CD8-positive, alpha-beta memory T cell (primary cell): ENCODE results near the gene PRKCZ. TPM values are rescaled to one million over a fixed set of nuclear protein-coding genes. Genes with fewer than 3 reads are reported as not detected.
"Not testable (repeated sequence)": the region's sequence is repeated elsewhere in the genome, so short reads cannot be mapped to it uniquely, and the experiment has no call there.

Experiments
- CTCF ChIA-PET: fragments of 350-600 bp; sonication (Branson Sonifier 250); formaldehyde crosslinking; loops from one replicate; lab custom pipeline; 2021; ENCODE audit warnings: antibody characterized with exemption; lab: Charles Lee
- POLR2A ChIA-PET: fragments of 350-600 bp; sonication (Branson Sonifier 250); formaldehyde crosslinking; loops from one replicate; lab custom pipeline; 2021; ENCODE audit warnings: antibody characterized with exemption; lab: Charles Lee
- DNase-seq, 5 donors: peaks; one replicate each; pipeline versions ENCODE4 v3.0.0 to v3.0.0-alpha.2; 2020 to 2022; ENCODE audit warnings: mixed read lengths in 1 of 5
- H3K27ac ChIP-seq: one replicate; pipeline ENCODE4 v1.7.0; 2013; ENCODE audit warnings: low read depth, mild to moderate bottlenecking, low read length, moderate library complexity
- H3K27me3 ChIP-seq: 2 replicates; pipeline ENCODE4 v1.7.0; 2013; ENCODE audit warnings: low read length, mild to moderate bottlenecking; ENCODE audit not compliant: insufficient read depth, poor library complexity, severe bottlenecking
- H3K36me3 ChIP-seq: 2 replicates; pipeline ENCODE4 v1.7.0; 2013; ENCODE audit warnings: mild to moderate bottlenecking, low read length, moderate library complexity; ENCODE audit not compliant: insufficient read depth
- H3K4me1 ChIP-seq: 2 replicates; pipeline ENCODE4 v1.7.0; 2013; ENCODE audit warnings: mild to moderate bottlenecking, low read length, moderate library complexity; ENCODE audit not compliant: insufficient read depth
- H3K4me3 ChIP-seq: 2 replicates; pipeline ENCODE4 v1.7.0; 2013; ENCODE audit warnings: mild to moderate bottlenecking, low read length
- H3K9me3 ChIP-seq: 2 replicates; pipeline ENCODE4 v1.7.0; 2013; ENCODE audit warnings: mild to moderate bottlenecking, low read length
- H3K27ac Mint-ChIP-seq, 8 donors: one replicate each; pipeline ENCODE4 v1.8.0; 2020 to 2021; ENCODE audit warnings: mixed read lengths in 8 of 8, mild to moderate bottlenecking in 6 of 8, inconsistent platforms in 3 of 8, moderate library complexity in 3 of 8
- H3K27me3 Mint-ChIP-seq, 2 donors: one replicate each; pipeline ENCODE4 v1.8.0; 2020 to 2021; ENCODE audit warnings: mixed read lengths in 2 of 2, mild to moderate bottlenecking in 1 of 2, moderate library complexity in 1 of 2
- H3K36me3 Mint-ChIP-seq, 3 donors: one replicate each; pipeline ENCODE4 v1.8.0; 2020 to 2021; ENCODE audit warnings: mixed read lengths in 3 of 3, inconsistent platforms in 1 of 3, mild to moderate bottlenecking in 1 of 3
- H3K4me1 Mint-ChIP-seq, 3 donors: one replicate each; pipeline ENCODE4 v1.8.0; 2020 to 2021; ENCODE audit warnings: mixed read lengths in 3 of 3, inconsistent platforms in 1 of 3, mild to moderate bottlenecking in 1 of 3
- H3K4me3 Mint-ChIP-seq, 7 donors: one replicate each; pipeline ENCODE4 v1.8.0; 2020 to 2021; ENCODE audit warnings: mixed read lengths in 7 of 7, mild to moderate bottlenecking in 6 of 7, moderate library complexity in 4 of 7, inconsistent platforms in 2 of 7
- H3K9me3 Mint-ChIP-seq, 5 donors: one replicate each; pipeline ENCODE4 v1.8.0; 2020 to 2022; ENCODE audit warnings: mixed read lengths in 5 of 5, mild to moderate bottlenecking in 3 of 5, moderate library complexity in 2 of 5, inconsistent platforms in 1 of 5
- polyA plus RNA-seq: library from polyadenylated mRNA; unstranded; fragments of 300-500 nt; fragmentation: Illumina TruSeq; gene quantifications from one replicate; pipeline ENCODE4 v1.2.3, GENCODE V29; 2021
- total RNA-seq, 2 experiments: library from RNA; stranded (reverse); gene quantifications; one replicate each; pipeline ENCODE4 v1.2.3, GENCODE V29; 2021

The PRKCZ gene
- total and polyA plus RNA-seq, 3 experiments from 2014 or later = 13.8 to 17.4 (median 15.4) TPM

- H3K4me3 Mint-ChIP-seq = no peak overlapping the region
- Histone ChIP-seq H3K36me3 (no peaks in the 10 kb centered on the region), H3K27ac (no peak overlapping the region), H3K9me3 (no peaks in the 10 kb centered on the region), H3K4me1 (no peaks in the 10 kb centered on the region), H3K4me3 (no peak overlapping the region), H3K27me3 (no peaks in the 10 kb centered on the region)
- no peaks in the 10 kb centered on the region for H3K27me3 Mint-ChIP-seq
- CTCF ChIA-PET = no interaction called here
- peaks cover 3 to 12% (median 11%) of the 10 kb centered on the region in 3 donors for H3K4me1 Mint-ChIP-seq
- DNase-seq = no peak
- peaks cover 0 to 13% (median 7%) of the 10 kb centered on the region in 3 donors for H3K36me3 Mint-ChIP-seq
- peak overlapping the region in 1 of 8 donors; percentile 86 for H3K27ac Mint-ChIP-seq
- POLR2A ChIA-PET = no interaction called here
- H3K9me3 Mint-ChIP-seq = no peaks in the 10 kb centered on the region
Observed at GRCh38 chr1:2111674-2112035, 61.4 kb downstream of the PRKCZ start.

- H3K27me3 ChIP-seq = no peaks in the 10 kb centered on the region
Observed at GRCh38 chr1:2112280-2112701, 62.1 kb downstream of the PRKCZ start.

DNA sequence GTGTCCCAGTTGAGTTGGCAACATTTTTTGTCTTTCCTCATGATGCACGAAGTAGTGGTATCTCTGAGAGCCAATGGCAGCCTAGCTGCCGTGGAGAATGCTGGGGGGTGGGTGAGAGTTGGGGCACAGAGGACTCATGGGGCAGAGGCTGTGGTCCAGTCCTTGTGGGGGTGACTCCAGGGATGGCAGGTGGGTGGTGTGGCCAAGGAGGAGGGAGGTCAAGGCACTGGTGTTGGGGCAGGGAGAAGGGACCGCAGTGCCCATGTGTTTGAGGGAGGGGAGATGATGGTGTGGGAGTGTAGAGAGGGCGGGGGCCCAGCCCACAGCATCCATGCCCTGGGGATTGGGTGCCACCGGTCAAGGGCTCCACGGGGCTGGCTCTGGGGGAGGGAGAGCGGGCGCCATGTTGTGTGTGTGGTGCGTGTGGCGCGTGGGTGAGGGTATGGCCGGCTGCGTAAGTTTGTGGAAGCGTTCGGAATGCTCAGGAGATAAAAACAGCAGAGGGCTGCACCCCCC, 63.5 kb downstream of the PRKCZ start:
- H3K27ac ChIP-seq = no peak overlapping the region
- no peaks in the 10 kb centered on the region for H3K36me3 ChIP-seq
- CTCF ChIA-PET = interaction anchor here (1.0 kb wide), 1 partner anchor 69 kb away, joined by 3 read pairs; no protein-coding TSS in a partner anchor
- Mint-ChIP-seq H3K27me3 (no peaks in the 10 kb centered on the region), H3K36me3 (peaks cover 4 to 8% (median 4%) of the 10 kb centered on the region in 3 donors), H3K4me3 (no peak overlapping the region), H3K9me3 (no peaks in the 10 kb centered on the region), H3K27ac (peak overlapping the region in 1 of 8 donors; percentile 82), H3K4me1 (peaks cover 4 to 13% (median 11%) of the 10 kb centered on the region in 3 donors)
- no peak for DNase-seq
- no peaks in the 10 kb centered on the region for H3K9me3 ChIP-seq
- H3K4me3 ChIP-seq = no peak overlapping the region
- no peaks in the 10 kb centered on the region for H3K27me3 ChIP-seq
- no peaks in the 10 kb centered on the region for H3K4me1 ChIP-seq
- POLR2A ChIA-PET = no interaction called here

More at GRCh38 chr1:2112280-2112701, 62.1 kb downstream of the PRKCZ start:
- H3K4me3 Mint-ChIP-seq = no peak overlapping the region
- DNase-seq = no peak
- Histone ChIP-seq H3K4me1 (no peaks in the 10 kb centered on the region), H3K4me3 (no peak overlapping the region), H3K9me3 (no peaks in the 10 kb centered on the region), H3K36me3 (no peaks in the 10 kb centered on the region), H3K27ac (no peak overlapping the region)
- no peak overlapping the region for H3K27ac Mint-ChIP-seq
- H3K27me3 Mint-ChIP-seq = no peaks in the 10 kb centered on the region
- ChIA-PET POLR2A (no interaction called here), CTCF (no interaction called here)
- peaks cover 0 to 8% (median 7%) of the 10 kb centered on the region in 3 donors for H3K36me3 Mint-ChIP-seq
- no peaks in the 10 kb centered on the region for H3K9me3 Mint-ChIP-seq
- peaks cover 4 to 12% (median 11%) of the 10 kb centered on the region in 3 donors for H3K4me1 Mint-ChIP-seq

GRCh38 chr1:2114635-2115007, 64.4 kb downstream of the PRKCZ start:
- not testable (repeated sequence) for H3K36me3 Mint-ChIP-seq

GRCh38 chr1:2115008-2115641, 64.9 kb downstream of the PRKCZ start:
- Histone ChIP-seq H3K4me3 (no peak overlapping the region), H3K36me3 (no peaks in the 10 kb centered on the region), H3K27ac (no peak overlapping the region), H3K9me3 (no peaks in the 10 kb centered on the region), H3K27me3 (no peaks in the 10 kb centered on the region), H3K4me1 (no peaks in the 10 kb centered on the region)
- H3K4me1 Mint-ChIP-seq = peaks cover 4 to 13% (median 11%) of the 10 kb centered on the region in 3 donors
- H3K27me3 Mint-ChIP-seq = no peaks in the 10 kb centered on the region
- peaks cover 4 to 8% (median 4%) of the 10 kb centered on the region in 3 donors for H3K36me3 Mint-ChIP-seq
- peak overlapping the region in 3 of 8 donors; percentile 26 to 77 (median 74) for H3K27ac Mint-ChIP-seq
- H3K9me3 Mint-ChIP-seq = peaks cover 0 to 1% (median 0%) of the 10 kb centered on the region in 5 donors
- ChIA-PET CTCF (interaction anchor here (1.3 to 2.2 kb wide), 4 partner anchors 12 to 59 kb away, joined by 3 to 8 read pairs (median 6); no protein-coding TSS in a partner anchor), POLR2A (no interaction called here)
- DNase-seq = peak in 1 of 5 donors; percentile 16
- H3K4me3 Mint-ChIP-seq = peak overlapping the region in 1 of 7 donors; percentile 37

More at GRCh38 chr1:2114635-2115007, 64.4 kb downstream of the PRKCZ start:
- H3K27me3 Mint-ChIP-seq, H3K9me3 Mint-ChIP-seq, H3K9me3 ChIP-seq, DNase-seq, H3K27me3 ChIP-seq, H3K4me3 ChIP-seq, H3K27ac Mint-ChIP-seq, H3K4me3 Mint-ChIP-seq, POLR2A ChIA-PET, H3K27ac ChIP-seq, H3K36me3 ChIP-seq, H3K4me1 ChIP-seq: not testable (repeated sequence)
- H3K4me1 Mint-ChIP-seq = peaks cover 4 to 13% (median 11%) of the 10 kb centered on the region in 3 donors
- CTCF ChIA-PET = interaction anchor here (1.0 to 2.2 kb wide), 3 partner anchors 25 to 70 kb away, joined by 3 to 8 read pairs (median 3); no protein-coding TSS in a partner anchor

DNA sequence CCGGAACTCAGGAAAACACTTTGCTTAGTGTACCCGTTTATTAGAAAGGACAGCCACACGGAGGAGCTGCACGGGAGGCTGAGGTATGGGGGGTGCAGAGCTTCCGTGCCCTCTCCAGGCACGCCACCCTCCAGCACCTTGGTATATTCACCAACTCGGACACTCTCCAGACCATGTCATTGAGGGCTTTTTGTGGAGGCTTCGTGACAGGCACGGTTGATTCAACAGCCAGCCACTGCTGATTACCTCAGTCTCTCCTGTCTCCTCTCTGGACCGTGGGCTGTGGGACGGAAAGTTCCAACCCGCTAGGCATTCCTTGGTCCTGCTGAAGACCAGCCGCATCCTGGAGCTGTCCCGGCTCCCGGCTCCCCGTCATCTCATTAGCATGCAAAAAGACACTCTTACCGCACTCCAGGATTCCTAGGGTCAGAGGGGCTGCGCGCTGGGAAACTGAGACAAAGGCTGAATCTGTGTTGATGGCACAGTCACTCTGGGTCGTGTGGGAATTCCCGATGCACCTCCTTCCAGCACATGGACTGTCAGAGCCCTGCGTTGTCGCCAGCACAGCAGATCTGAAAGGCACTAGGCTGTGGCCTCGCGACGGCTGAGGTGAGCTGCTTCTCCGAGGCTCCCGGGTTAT, 65.6 kb downstream of the PRKCZ start:
- Histone ChIP-seq H3K36me3 (no peaks in the 10 kb centered on the region), H3K27ac (no peak overlapping the region), H3K4me3 (no peak overlapping the region), H3K9me3 (no peaks in the 10 kb centered on the region), H3K27me3 (no peaks in the 10 kb centered on the region), H3K4me1 (no peaks in the 10 kb centered on the region)
- Mint-ChIP-seq H3K4me3 (no peak overlapping the region), H3K27ac (peak overlapping the region in 1 of 8 donors; percentile 77), H3K27me3 (no peaks in the 10 kb centered on the region), H3K9me3 (peaks cover 0 to 1% (median 0%) of the 10 kb centered on the region in 5 donors), H3K36me3 (peaks cover 4 to 8% (median 4%) of the 10 kb centered on the region in 3 donors), H3K4me1 (peaks cover 4 to 13% (median 11%) of the 10 kb centered on the region in 3 donors)
- no peak for DNase-seq
- ChIA-PET CTCF (interaction anchor here (1.3 to 2.2 kb wide), 4 partner anchors 11 to 59 kb away, joined by 3 to 8 read pairs (median 6); no protein-coding TSS in a partner anchor), POLR2A (no interaction called here)

- no peak for DNase-seq
- no peak overlapping the region for H3K27ac ChIP-seq
- CTCF ChIA-PET = no interaction called here
- H3K4me3 ChIP-seq = no peak overlapping the region
- no peaks in the 10 kb centered on the region for H3K4me1 ChIP-seq
- Mint-ChIP-seq H3K4me3 (no peak overlapping the region), H3K4me1 (peaks cover 4 to 17% (median 14%) of the 10 kb centered on the region in 3 donors), H3K36me3 (peaks cover 4 to 5% (median 5%) of the 10 kb centered on the region in 3 donors), H3K27me3 (no peaks in the 10 kb centered on the region), H3K9me3 (peaks cover 0 to 1% (median 0%) of the 10 kb centered on the region in 5 donors), H3K27ac (peak overlapping the region in 1 of 8 donors; percentile 48)
- POLR2A ChIA-PET = no interaction called here
- no peaks in the 10 kb centered on the region for H3K27me3 ChIP-seq
- H3K9me3 ChIP-seq = no peaks in the 10 kb centered on the region
- H3K36me3 ChIP-seq = no peaks in the 10 kb centered on the region
Observed at GRCh38 chr1:2119886-2120285, 69.7 kb downstream of the PRKCZ start.
